K562 (cell line): Measurements from ENCODE around the gene HEMGN. TPM values are rescaled to one million over a fixed set of nuclear protein-coding genes. Genes with fewer than 3 reads are reported as not detected.
A peak's percentile ranks its signal among the peaks of the same experiment; 100 is the strongest.

ENCODE experiments used
- ADNP ChIP-seq: fragments of 200-800 bp; sonication (Bioruptor generic); IDR thresholded peaks from 2 replicates; pipeline ENCODE4 v1.6.1; 2016; ENCODE audit warnings: missing genetic modification characterization, missing compliant biosample characterization
- CHD4 ChIP-seq: fragments of 200-600 bp; sonication (generic); IDR thresholded peaks from 3 replicates; pipeline ENCODE4 v1.6.1; 2012; ENCODE audit warnings: low read depth, mild to moderate bottlenecking, mixed read lengths, low read length, inconsistent platforms; ENCODE audit not compliant: insufficient read depth, insufficient replicate concordance, poor library complexity, severe bottlenecking
- DDX20 ChIP-seq: fragments of 450-650 bp; IDR thresholded peaks from 2 replicates; pipeline ENCODE4 v1.6.1; 2016; ENCODE audit warnings: missing genetic modification characterization, low read depth, mild to moderate bottlenecking, missing compliant biosample characterization, moderate library complexity
- E4F1 ChIP-seq: fragments of 250-450 bp; sonication (Bioruptor Pico); IDR thresholded peaks from 2 replicates; pipeline ENCODE4 v1.5.0; 2021; ENCODE audit warnings: mild to moderate bottlenecking, borderline replicate concordance
- HDAC3 ChIP-seq: fragments of 450-650 bp; IDR thresholded peaks from 2 replicates; pipeline ENCODE4 v1.6.1; 2018; ENCODE audit warnings: borderline replicate concordance, mild to moderate bottlenecking, moderate library complexity; ENCODE audit not compliant: partially characterized antibody
- HLTF ChIP-seq: fragments of 450-650 bp; IDR thresholded peaks from 2 replicates; pipeline ENCODE4 v1.6.1; 2016
- IRF9 ChIP-seq: fragments of 450-650 bp; IDR thresholded peaks from 2 replicates; pipeline ENCODE4 v1.6.1; 2016; ENCODE audit warnings: missing biosample characterization, missing genetic modification characterization
- KLF13 ChIP-seq: fragments of 450-650 bp; IDR thresholded peaks from 2 replicates; pipeline ENCODE4 v1.6.1; 2016; ENCODE audit warnings: missing genetic modification characterization, low read depth, mild to moderate bottlenecking, missing compliant biosample characterization, moderate library complexity, borderline replicate concordance
- MEIS2 ChIP-seq: fragments of 450-650 bp; IDR thresholded peaks from 2 replicates; pipeline ENCODE4 v1.6.1; 2014; ENCODE audit warnings: mild to moderate bottlenecking; ENCODE audit not compliant: partially characterized antibody
- NR0B1 ChIP-seq: fragments of 450-650 bp; IDR thresholded peaks from one replicate; pipeline ENCODE4 v1.6.1; 2018; ENCODE audit warnings: mild to moderate bottlenecking, moderate library complexity; ENCODE audit not compliant: partially characterized antibody
- POLR2AphosphoS2 ChIP-seq: IDR thresholded peaks from 2 replicates; pipeline ENCODE4 v1.6.1; 2012; ENCODE audit warnings: low read length, improper control_type of control experiment
- POLR2H ChIP-seq: IDR thresholded peaks from 2 replicates; pipeline ENCODE4 v1.6.1; 2016; ENCODE audit warnings: missing genetic modification characterization, low read depth, mild to moderate bottlenecking, control low read depth, missing compliant biosample characterization, moderate library complexity
- RBFOX2 ChIP-seq: fragments of 200-400 bp; formaldehyde crosslinking; IDR thresholded peaks from 2 replicates; pipeline ENCODE4 v1.6.1; 2017; ENCODE audit warnings: low read depth, mild to moderate bottlenecking, low read length, moderate library complexity
- TAF7 ChIP-seq: fragments of 450-650 bp; IDR thresholded peaks from 2 replicates; pipeline ENCODE4 v1.6.1; 2016; ENCODE audit warnings: missing genetic modification characterization, missing compliant biosample characterization
- TBL1XR1 ChIP-seq, 2 experiments: IDR thresholded peaks; 2 replicates each; pipeline ENCODE4 v1.6.1; 2012; ENCODE audit warnings: improper control_type of control experiment in 2 of 2, low read length in 2 of 2, mild to moderate bottlenecking in 1 of 2
- TBP ChIP-seq: optimal IDR thresholded peaks from 2 replicates; pipeline ENCODE3; 2011; ENCODE audit warnings: low read depth, low read length, improper control_type of control experiment
- YBX1 ChIP-seq: fragments of 450-650 bp; IDR thresholded peaks from 2 replicates; pipeline ENCODE4 v1.7.1; 2016; ENCODE audit warnings: mild to moderate bottlenecking
- ZBTB8A ChIP-seq: fragments of 450-650 bp; IDR thresholded peaks from 2 replicates; pipeline ENCODE4 v1.6.1; 2018; ENCODE audit warnings: mild to moderate bottlenecking, moderate library complexity; ENCODE audit not compliant: partially characterized antibody
- ZBTB9 ChIP-seq: fragments of 450-650 bp; formaldehyde crosslinking; IDR thresholded peaks from 2 replicates; pipeline ENCODE4 v1.4.0; 2020; ENCODE audit warnings: mild to moderate bottlenecking, moderate library complexity
- ZNF146 ChIP-seq: IDR thresholded peaks from one replicate; pipeline ENCODE4 v1.6.1; 2018; ENCODE audit warnings: missing compliant biosample characterization; ENCODE audit not compliant: unreplicated experiment
- ZNF253 ChIP-seq: fragments of 250-450 bp; sonication (Bioruptor Pico); conservative IDR thresholded peaks from 2 replicates; pipeline ENCODE4 v1.6.1; 2021; ENCODE audit warnings: mild to moderate bottlenecking
- ZNF436 ChIP-seq: fragments of 250-450, 450-650 bp; sonication (Bioruptor Pico); formaldehyde crosslinking; IDR thresholded peaks from 2 replicates; pipeline ENCODE4 v1.7.0; 2020; ENCODE audit warnings: mild to moderate bottlenecking
- ZNF668 ChIP-seq: fragments of 250-450 bp; sonication (Bioruptor Pico); IDR thresholded peaks from 2 replicates; pipeline ENCODE4 v1.8.0; 2022; ENCODE audit warnings: mild to moderate bottlenecking, inconsistent platforms
- polyA plus RNA-seq, 8 experiments: library from polyadenylated mRNA; depleted of rRNA in 4 of 8; stranded (reverse) in 5 of 8; unstranded in 3 of 8; fragments of >200 nt; fragmentation: Nextera tagmentation in 2 of 8; fragmentation: Illumina TruSeq in 1 of 8; extraction: Ambion mirVana in 2 of 8; extraction: Trizol in 1 of 8; gene quantifications; 2 replicates each; pipeline versions ENCODE4 v1.2.1 to v1.2.3, GENCODE V29; 2011 to 2014; ENCODE audit warnings: inconsistent platforms in 1 of 8, missing spikeins in 1 of 8
- total RNA-seq, 7 experiments: library from RNA; depleted of rRNA in 6 of 7; stranded (reverse); fragments of >200 nt in 6 of 7; fragmentation: Illumina TruSeq in 2 of 7; extraction: Trizol in 2 of 7; gene quantifications; 2 replicates each; pipeline versions ENCODE4 v1.2.1 to v1.2.3, GENCODE V29; 2011 to 2021; ENCODE audit warnings: low replicate concordance in 1 of 7

The HEMGN gene
- total and polyA plus RNA-seq, 9 of the 15 experiments (the other 6 are each of a cell fraction or from before 2014, with no cell fraction given), result 56.3 to 258 (median 137) TPM

- no peak for TF ChIP-seq POLR2H
- TF ChIP-seq TBP, result peak; percentile 84
- no peak for TF ChIP-seq ADNP (tag)
- no peak for TF ChIP-seq ZBTB8A
- TF ChIP-seq CHD4, result no peak
- TF ChIP-seq ZNF436 (CRISPR knock-in tag), result no peak
- TF ChIP-seq RBFOX2, result no peak
- peak; percentile 90 to 92; a peak in 2 of 4 replicates for TF ChIP-seq TBL1XR1 (IDR thresholded peaks at IDR 0.05; ENCODE audit: low read length in 2 of 2)
- TF ChIP-seq KLF13 (tag), result no peak
- peak; percentile 89; the same call in 1 of the 2 replicates for TF ChIP-seq HLTF
- TF ChIP-seq E4F1 (CRISPR knock-in tag), result no peak
- TF ChIP-seq ZNF253 (CRISPR knock-in tag), result no peak
- no peak for TF ChIP-seq IRF9 (tag)
- TF ChIP-seq DDX20 (tag), result no peak
- TF ChIP-seq POLR2AphosphoS2, result no peak
- TF ChIP-seq ZBTB9 (CRISPR knock-in tag), result no peak
- no peak for TF ChIP-seq ZNF668 (CRISPR knock-in tag)
- TF ChIP-seq HDAC3, result peak; percentile 86
- TF ChIP-seq MEIS2, result peak; percentile 55
- no peak for TF ChIP-seq TAF7 (tag)
- TF ChIP-seq YBX1, result no peak
- no peak for TF ChIP-seq NR0B1
- no peak for TF ChIP-seq ZNF146 (CRISPR knock-in tag)
Measured at GRCh38 chr9:97938081-97938644, at the start of gene HEMGN (continued).
